ENCODE measurements around the gene C1orf105. TPM values are rescaled to one million over a fixed set of nuclear protein-coding genes. Genes with fewer than 3 reads are reported as not detected.

The C1orf105 gene
- total RNA-seq, 1 donor from 2014 or later: not detected

GRCh38 chr1:172470149-172470548 lies 49.7 kb downstream of the C1orf105 start:
- Histone ChIP-seq H3K27me3 (ENCODE audit: control insufficient read depth, insufficient read depth, low read length) (no peaks in the 10 kb centered on the region), H3K4me3 (ENCODE audit: low read depth, low read length) (no peak overlapping the region), H3K36me3 (ENCODE audit: control insufficient read depth, insufficient read depth, low read length) (no peaks in the 10 kb centered on the region)
- TF ChIP-seq, protein P1, sequence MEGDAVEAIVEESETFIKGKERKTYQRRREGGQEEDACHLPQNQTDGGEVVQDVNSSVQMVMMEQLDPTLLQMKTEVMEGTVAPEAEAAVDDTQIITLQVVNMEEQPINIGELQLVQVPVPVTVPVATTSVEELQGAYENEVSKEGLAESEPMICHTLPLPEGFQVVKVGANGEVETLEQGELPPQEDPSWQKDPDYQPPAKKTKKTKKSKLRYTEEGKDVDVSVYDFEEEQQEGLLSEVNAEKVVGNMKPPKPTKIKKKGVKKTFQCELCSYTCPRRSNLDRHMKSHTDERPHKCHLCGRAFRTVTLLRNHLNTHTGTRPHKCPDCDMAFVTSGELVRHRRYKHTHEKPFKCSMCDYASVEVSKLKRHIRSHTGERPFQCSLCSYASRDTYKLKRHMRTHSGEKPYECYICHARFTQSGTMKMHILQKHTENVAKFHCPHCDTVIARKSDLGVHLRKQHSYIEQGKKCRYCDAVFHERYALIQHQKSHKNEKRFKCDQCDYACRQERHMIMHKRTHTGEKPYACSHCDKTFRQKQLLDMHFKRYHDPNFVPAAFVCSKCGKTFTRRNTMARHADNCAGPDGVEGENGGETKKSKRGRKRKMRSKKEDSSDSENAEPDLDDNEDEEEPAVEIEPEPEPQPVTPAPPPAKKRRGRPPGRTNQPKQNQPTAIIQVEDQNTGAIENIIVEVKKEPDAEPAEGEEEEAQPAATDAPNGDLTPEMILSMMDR (IDR thresholded peaks at IDR 0.05; ENCODE audit: insufficient read depth, low read length, poor library complexity, severe bottlenecking): no peak
- no peak for DNase-seq (ENCODE audit: low read depth)

GRCh38 chr1:172471666-172472065 lies 51.2 kb downstream of the C1orf105 start:
- Histone ChIP-seq H3K27me3 (ENCODE audit: control insufficient read depth, insufficient read depth, low read length) (no peaks in the 10 kb centered on the region), H3K4me3 (ENCODE audit: low read depth, low read length) (no peak overlapping the region), H3K36me3 (ENCODE audit: control insufficient read depth, insufficient read depth, low read length) (no peaks in the 10 kb centered on the region)
- TF ChIP-seq, protein P1 (IDR thresholded peaks at IDR 0.05; ENCODE audit: insufficient read depth, low read length, poor library complexity, severe bottlenecking): no peak
- no peak for DNase-seq (ENCODE audit: low read depth)

GRCh38 chr1:172472495-172472894 lies 52.0 kb downstream of the C1orf105 start:
- TF ChIP-seq, protein P1 (IDR thresholded peaks at IDR 0.05; ENCODE audit: insufficient read depth, low read length, poor library complexity, severe bottlenecking): no peak
- no peaks in the 10 kb centered on the region for H3K36me3 ChIP-seq (ENCODE audit: control insufficient read depth, insufficient read depth, low read length)
- no peak for DNase-seq (ENCODE audit: low read depth)

GRCh38 chr1:172473302-172473701 lies 52.8 kb downstream of the C1orf105 start:
- TF ChIP-seq, protein P1 (IDR thresholded peaks at IDR 0.05; ENCODE audit: insufficient read depth, low read length, poor library complexity, severe bottlenecking): no peak
- no peak for DNase-seq (ENCODE audit: low read depth)

More at GRCh38 chr1:172472495-172472894, 52.0 kb downstream of the C1orf105 start:
- Histone ChIP-seq H3K4me3 (ENCODE audit: low read depth, low read length) (no peak overlapping the region), H3K27me3 (ENCODE audit: control insufficient read depth, insufficient read depth, low read length) (no peaks in the 10 kb centered on the region)

DNA sequence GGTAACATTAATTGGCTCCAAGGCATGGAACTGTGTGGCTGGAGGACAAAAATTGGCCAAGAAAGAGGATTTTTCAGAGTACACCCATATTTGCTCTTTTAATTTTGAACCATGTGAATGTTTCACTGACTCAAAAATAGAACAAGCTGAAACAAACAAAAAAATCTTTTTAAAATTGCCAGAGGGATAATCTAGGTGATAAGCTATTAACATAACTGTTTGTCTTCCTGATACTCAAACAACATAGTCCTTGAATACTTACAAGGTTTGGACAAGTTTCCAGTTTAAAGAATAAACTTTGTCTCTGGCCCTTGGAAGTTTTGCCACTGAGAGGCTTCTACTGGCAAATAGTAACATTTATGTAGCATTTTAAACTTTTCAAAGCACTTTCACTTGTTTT lies 53.4 kb downstream of the C1orf105 start:
- TF ChIP-seq, protein P1 (IDR thresholded peaks at IDR 0.05; ENCODE audit: insufficient read depth, low read length, poor library complexity, severe bottlenecking): no peak
- Histone ChIP-seq H3K4me3 (ENCODE audit: low read depth, low read length) (no peak overlapping the region), H3K27me3 (ENCODE audit: control insufficient read depth, insufficient read depth, low read length) (no peaks in the 10 kb centered on the region), H3K36me3 (ENCODE audit: control insufficient read depth, insufficient read depth, low read length) (no peaks in the 10 kb centered on the region)
- no peak for DNase-seq (ENCODE audit: low read depth)

More at GRCh38 chr1:172473302-172473701, 52.8 kb downstream of the C1orf105 start:
- no peaks in the 10 kb centered on the region for H3K36me3 ChIP-seq (ENCODE audit: control insufficient read depth, insufficient read depth, low read length)
- H3K27me3 ChIP-seq (ENCODE audit: control insufficient read depth, insufficient read depth, low read length): no peaks in the 10 kb centered on the region
- H3K4me3 ChIP-seq (ENCODE audit: low read depth, low read length): no peak overlapping the region

- Histone ChIP-seq H3K27me3 (ENCODE audit: control insufficient read depth, insufficient read depth, low read length) (no peaks in the 10 kb centered on the region), H3K4me3 (ENCODE audit: low read depth, low read length) (no peak overlapping the region), H3K36me3 (ENCODE audit: control insufficient read depth, insufficient read depth, low read length) (no peaks in the 10 kb centered on the region)
- TF ChIP-seq, protein P1 (IDR thresholded peaks at IDR 0.05; ENCODE audit: insufficient read depth, low read length, poor library complexity, severe bottlenecking): no peak
- peak; percentile 72 for DNase-seq (ENCODE audit: low read depth)
These were observed 55.8 kb downstream of the C1orf105 start for GRCh38 chr1:172476218-172476811.
